Endothelial cell of umbilical vein (primary cell): ENCODE results near the gene ADARB2. TPM values are rescaled to one million over a fixed set of nuclear protein-coding genes. Genes with fewer than 3 reads are reported as not detected.

Experiments
- BruUV-seq: library from RNA; stranded (reverse); fragments of 400-500 nt; replicated peaks from 2 replicates; lab custom pipeline; 2021; lab: Mats Ljungman, UMichigan
- CTCF ChIA-PET: fragments of 300-600, 350-600 bp; sonication (Branson Sonifier 250); formaldehyde crosslinking; loops from one replicate; lab custom pipeline; 2021; ENCODE audit warnings: antibody characterized with exemption, inconsistent platforms; lab: Charles Lee
- POLR2A ChIA-PET: fragments of 300-600, 350-600 bp; sonication (Branson Sonifier 250); formaldehyde crosslinking; loops from one replicate; lab custom pipeline; 2021; ENCODE audit warnings: antibody characterized with exemption, inconsistent platforms; lab: Charles Lee
- DNase-seq: peaks from one replicate; pipeline ENCODE4 v3.0.0-alpha.2; 2011; ENCODE audit warnings: low read depth, low spot score
- FAIRE-seq: peaks from 2 replicates; lab custom pipeline; 2011; peaks lifted over from hg19 to GRCh38; lab: Jason Lieb, UNC
- H2AFZ ChIP-seq: 2 replicates; pipeline ENCODE4 v1.6.0; 2012; ENCODE audit warnings: low read depth, low read length, control low read depth, inconsistent platforms
- H3K27ac ChIP-seq: 2 replicates; pipeline ENCODE4 v1.5.1; 2011; ENCODE audit warnings: low read depth, mild to moderate bottlenecking, control low read depth, low read length, moderate library complexity; ENCODE audit not compliant: insufficient read depth
- H3K27me3 ChIP-seq, 2 experiments: 2 replicates each; pipeline versions ENCODE4 v1.6.0 to v1.6.1; 2011; ENCODE audit warnings: low read length in 2 of 2, mixed read lengths in 1 of 2; ENCODE audit not compliant: control insufficient read depth in 2 of 2, insufficient read depth in 2 of 2
- H3K36me3 ChIP-seq, 2 experiments: 2 replicates in 1 of 2; 3 replicates in 1 of 2; pipeline ENCODE4 v1.5.1; 2011; ENCODE audit warnings: low read length in 2 of 2, mild to moderate bottlenecking in 1 of 2, moderate library complexity in 1 of 2; ENCODE audit not compliant: control insufficient read depth in 2 of 2, insufficient read depth in 2 of 2; ENCODE audit errors: extremely low read depth in 1 of 2
- H3K4me1 ChIP-seq: 3 replicates; pipeline ENCODE4 v1.5.1; 2011; ENCODE audit warnings: mild to moderate bottlenecking, low read length; ENCODE audit not compliant: control insufficient read depth, insufficient read depth; ENCODE audit errors: extremely low read depth
- H3K4me2 ChIP-seq: 2 replicates; pipeline ENCODE4 v1.6.1; 2011; ENCODE audit warnings: low read length, control low read depth, mixed read lengths; ENCODE audit not compliant: insufficient read depth
- H3K4me3 ChIP-seq, 3 experiments: fragments of 200-600 bp in 1 of 3; sonication (generic), shearing (Covaris generic) in 1 of 3; replicated peaks in 1 of 3; 2 replicates each; pipeline ENCODE4 v1.5.1; 2011 to 2016; ENCODE audit warnings: control low read depth in 3 of 3, low read length in 3 of 3, mild to moderate bottlenecking in 2 of 3, inconsistent platforms in 1 of 3, low read depth in 1 of 3, moderate library complexity in 1 of 3; ENCODE audit not compliant: insufficient read depth in 1 of 3
- H3K79me2 ChIP-seq: 2 replicates; pipeline ENCODE4 v1.6.0; 2012; ENCODE audit warnings: low read length, inconsistent platforms; ENCODE audit not compliant: control insufficient read depth, insufficient read depth
- H3K9ac ChIP-seq: replicated peaks from 2 replicates; pipeline ENCODE3; 2011; ENCODE audit warnings: low read length, control low read depth; ENCODE audit not compliant: insufficient read depth; ENCODE audit errors: extremely low read depth
- H3K9me1 ChIP-seq: replicated peaks from 3 replicates; pipeline ENCODE4 v1.6.0; 2011; ENCODE audit warnings: mild to moderate bottlenecking, low read length; ENCODE audit not compliant: control insufficient read depth, insufficient read depth; ENCODE audit errors: extremely low read depth
- H3K9me3 ChIP-seq: replicated peaks from 2 replicates; pipeline ENCODE4 v1.5.1; 2012; ENCODE audit warnings: low read length, inconsistent platforms; ENCODE audit not compliant: control insufficient read depth, insufficient read depth
- H4K20me1 ChIP-seq: replicated peaks from 2 replicates; pipeline ENCODE3; 2011; ENCODE audit warnings: mild to moderate bottlenecking, low read length; ENCODE audit not compliant: control insufficient read depth, insufficient read depth; ENCODE audit errors: extremely low read depth
- CTCF ChIP-seq, 2 donors: IDR thresholded peaks; 1 replicate in 1 of 2; 2 replicates in 1 of 2; pipeline ENCODE4 v1.5.1; 2011; ENCODE audit warnings: low read length in 2 of 2, mild to moderate bottlenecking in 2 of 2, moderate library complexity in 2 of 2, control low read depth in 1 of 2, inconsistent platforms in 1 of 2, low read depth in 1 of 2; ENCODE audit not compliant: insufficient read depth in 1 of 2; ENCODE audit errors: extremely low read depth in 1 of 2
- EZH2 ChIP-seq: IDR thresholded peaks from 2 replicates; pipeline ENCODE4 v1.6.1; 2012; ENCODE audit warnings: borderline replicate concordance, low read depth, mild to moderate bottlenecking, moderate library complexity, low read length, inconsistent platforms; ENCODE audit not compliant: severe bottlenecking
- FOS ChIP-seq: IDR thresholded peaks from 2 replicates; pipeline ENCODE4 v1.6.1; 2011; ENCODE audit warnings: mild to moderate bottlenecking, low read length, moderate library complexity, borderline replicate concordance; ENCODE audit not compliant: insufficient read depth
- GATA2 ChIP-seq: IDR thresholded peaks from 2 replicates; pipeline ENCODE4 v1.7.0; 2011; ENCODE audit warnings: low read depth, mild to moderate bottlenecking, moderate library complexity, mixed read lengths, low read length; ENCODE audit not compliant: insufficient read length, insufficient read depth
- JUN ChIP-seq: IDR thresholded peaks from 2 replicates; pipeline ENCODE4 v1.6.1; 2011; ENCODE audit warnings: borderline replicate concordance, low read depth; ENCODE audit not compliant: insufficient read length, insufficient read depth
- MAX ChIP-seq: IDR thresholded peaks from 2 replicates; pipeline ENCODE4 v1.6.1; 2011; ENCODE audit not compliant: insufficient read depth, insufficient read length
- MYC ChIP-seq: IDR thresholded peaks from one replicate; pipeline ENCODE4 v1.6.1; 2011; ENCODE audit warnings: mild to moderate bottlenecking, low read depth, low read length
- POLR2A ChIP-seq: IDR thresholded peaks from 2 replicates; pipeline ENCODE4 v1.6.1; 2012; ENCODE audit warnings: low read depth, mild to moderate bottlenecking, control low read depth, low read length
- POLR2AphosphoS5 ChIP-seq: IDR thresholded peaks from 2 replicates; pipeline ENCODE4 v1.6.1; 2012; ENCODE audit warnings: low read depth, mild to moderate bottlenecking, control low read depth, low read length, moderate library complexity; ENCODE audit not compliant: insufficient read depth
- dilution Hi-C: fragments of 300-500 bp; cut with MboI; formaldehyde crosslinking; loops from one replicate; pipeline ENCODE4 v1.15.0; 2019; ENCODE audit warnings: low sequenced_read_pairs; ENCODE audit not compliant: extremely low pct_ligation_motif_present
- intact Hi-C: fragments of 100-400 bp; cut with micrococcal nuclease; formaldehyde crosslinking; loops from one replicate; pipeline ENCODE4 v1.10.0; 2022
- polyA plus RNA-seq, 4 experiments: library from polyadenylated mRNA; depleted of rRNA in 3 of 4; stranded (reverse) in 3 of 4; unstranded in 1 of 4; fragments of >200 nt; gene quantifications; 2 replicates each; pipeline versions ENCODE4 v1.2.1 to v1.2.3, GENCODE V29; 2011 to 2012; ENCODE audit warnings: missing spikeins in 1 of 4
- total RNA-seq: library from RNA; stranded (reverse); gene quantifications from 2 replicates; pipeline ENCODE4 v1.2.3, GENCODE V29; 2021

Gene ADARB2
- total and polyA plus RNA-seq, 2 donors (not counting 3 experiments of a cell fraction or from before 2014, with no cell fraction given): not detected

GRCh38 chr10:1434912-1435692, 302.2 kb downstream of the ADARB2 start:
- Histone ChIP-seq H3K4me2 (no peak overlapping the region), H4K20me1 (no peaks in the 10 kb centered on the region), H3K36me3 (no peaks in the 10 kb centered on the region), H3K79me2 (no peaks in the 10 kb centered on the region), H2AFZ (no peak overlapping the region), H3K27ac (no peak overlapping the region), H3K9me3 (peaks cover 2% of the 10 kb centered on the region), H3K27me3 (no peaks in the 10 kb centered on the region), H3K9me1 (no peaks in the 10 kb centered on the region), H3K4me1 (no peaks in the 10 kb centered on the region), H3K4me3 (no peak overlapping the region), H3K9ac (no peak overlapping the region)
- TF ChIP-seq MAX (no peak), MYC (no peak), EZH2 (no peak), POLR2AphosphoS5 (no peak), CTCF (IDR thresholded peaks at IDR 0.05; ENCODE audit: extremely low read depth in 1 of 2, insufficient read depth in 1 of 2, low read depth in 1 of 2, low read length in 2 of 2) (no peak), POLR2A (no peak), JUN (no peak), GATA2 (no peak), FOS (no peak)
- ChIA-PET CTCF (no interaction called here), POLR2A (no interaction called here)
- DNase-seq: no peak
- no peak for FAIRE-seq
- intact Hi-C loops: no loop called here
- no TSS peak for BruUV-seq
- dilution Hi-C loops: no loop called here
